ENCODE results near the gene OSBPL5.

OSBPL5 gene

GRCh38 chr11:3049430-3050243, 115.5 kb downstream of the OSBPL5 start:
- DNase-seq: no peak

DNA sequence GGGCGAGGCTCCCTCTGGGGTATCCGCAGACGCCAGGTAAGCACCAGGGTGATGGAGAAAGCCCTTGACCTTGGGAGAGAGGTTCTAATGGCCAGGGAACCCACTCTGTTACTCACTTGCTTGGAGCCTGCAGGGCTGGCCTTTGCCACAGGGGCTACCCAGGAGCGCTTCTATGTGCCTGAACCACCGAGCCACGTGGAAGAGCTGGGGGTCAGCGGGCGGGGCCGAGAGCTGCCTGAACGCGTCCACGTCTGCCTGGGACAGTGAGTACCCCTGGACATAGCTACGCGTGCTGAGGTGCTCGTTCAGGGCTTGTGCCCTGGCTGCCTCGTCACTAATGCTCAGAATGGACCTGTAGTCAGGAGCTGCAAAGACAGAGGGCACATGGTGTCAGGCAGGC, 117.5 kb downstream of the OSBPL5 start:
- DNase-seq: no peak

- no peak for DNase-seq
Measured at GRCh38 chr11:3046641-3047040, 118.5 kb downstream of the OSBPL5 start.

DNA sequence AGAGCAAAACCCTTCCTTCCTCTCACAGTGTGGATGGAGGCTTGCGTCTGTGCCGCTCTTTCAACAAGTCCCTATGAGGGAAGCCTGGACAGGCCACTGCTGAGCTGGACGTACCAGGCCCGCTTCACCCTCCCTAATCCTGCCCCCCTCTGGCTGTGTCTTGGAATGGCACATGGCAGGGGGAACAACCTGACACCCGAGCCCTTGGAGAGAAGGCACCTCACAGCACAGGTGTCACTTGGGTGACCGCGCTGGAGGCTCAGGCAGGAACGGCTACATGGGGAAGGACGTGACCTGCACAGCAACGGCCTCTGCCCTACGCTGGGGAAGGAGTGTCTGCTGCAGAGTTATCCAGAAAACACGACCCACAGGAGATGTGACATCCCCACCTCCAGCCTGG, 118.9 kb downstream of the OSBPL5 start:
- DNase-seq: no peak

- DNase-seq: no peak
Measured at GRCh38 chr11:3044915-3045314, 120.2 kb downstream of the OSBPL5 start.

DNA sequence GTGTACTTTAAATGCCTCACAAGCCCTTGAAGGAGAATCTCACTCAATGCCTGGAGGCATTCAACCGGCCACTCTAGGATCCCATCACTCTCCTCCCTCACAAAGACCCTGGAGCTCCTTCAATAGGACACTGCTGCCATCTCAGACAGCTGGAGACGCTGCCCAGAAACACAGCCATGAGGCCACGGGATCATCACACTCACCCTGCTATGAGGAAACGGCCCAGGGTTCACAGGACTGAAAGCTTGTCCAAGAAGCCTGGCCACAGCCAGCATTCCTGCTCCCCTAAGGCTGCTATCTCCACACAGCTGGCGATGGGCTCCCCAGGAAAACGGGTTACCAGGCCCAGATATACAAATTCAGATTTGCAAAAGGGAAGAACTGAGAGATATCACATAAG, 121.1 kb downstream of the OSBPL5 start:
- DNase-seq: no peak

- DNase-seq: no peak
Measured at GRCh38 chr11:3043315-3043871, 121.7 kb downstream of the OSBPL5 start.

GRCh38 chr11:3042496-3043314, 122.4 kb downstream of the OSBPL5 start:
- DNase-seq: no peak

DNA sequence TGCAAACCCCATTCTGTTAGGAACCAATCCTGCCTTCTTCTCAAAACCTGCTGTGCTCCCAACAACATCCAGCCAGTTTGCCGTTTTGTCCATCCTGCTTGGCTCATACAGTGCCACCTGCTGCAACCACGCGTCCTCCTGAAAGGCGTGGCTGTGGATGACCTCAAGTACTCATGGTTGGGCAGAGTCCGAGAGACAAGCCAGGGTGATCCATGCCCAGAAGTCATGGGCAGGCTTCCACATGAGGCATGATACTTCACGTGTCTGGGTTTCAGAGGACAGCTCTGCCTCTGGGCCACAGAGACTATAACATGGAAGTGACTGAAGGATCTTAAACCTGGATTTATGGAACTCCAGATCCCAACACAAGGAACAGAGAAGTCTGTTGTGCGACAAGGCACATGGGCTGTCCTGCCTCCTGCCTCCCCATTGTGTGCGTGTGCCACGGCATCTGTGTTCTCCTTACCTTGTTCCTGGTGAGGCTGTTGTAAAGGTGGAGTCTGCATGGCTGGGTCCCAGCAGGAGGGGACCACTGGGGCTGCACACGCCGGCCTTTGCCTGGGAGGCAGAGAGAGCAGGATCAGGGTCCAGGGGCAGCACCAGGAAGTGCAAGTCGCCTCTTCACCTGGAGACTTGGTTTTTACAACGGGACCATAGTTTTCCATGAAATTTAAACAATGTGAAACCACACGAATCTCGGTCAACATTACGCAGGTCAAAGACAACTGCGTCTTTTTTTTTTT, 123.2 kb downstream of the OSBPL5 start:
- no peak for DNase-seq

- DNase-seq: no peak
Measured at GRCh38 chr11:3040881-3041280, 124.2 kb downstream of the OSBPL5 start.

DNA sequence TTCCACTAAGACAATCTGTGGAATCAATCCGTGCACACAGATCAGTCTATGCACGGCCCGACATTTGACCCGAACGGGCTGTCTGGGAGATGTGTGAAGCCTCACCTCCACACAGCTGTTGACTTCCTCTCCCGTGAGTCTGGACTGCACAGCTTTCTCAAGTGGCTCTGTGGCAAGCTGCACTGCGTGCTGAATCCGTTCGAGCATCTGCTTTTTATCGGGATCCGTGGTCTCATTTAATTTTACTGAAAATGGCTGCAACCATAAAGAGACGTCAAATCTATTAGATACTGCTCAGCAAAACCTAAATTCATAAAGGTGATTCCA, 127.2 kb downstream of the OSBPL5 start:
- no peak for DNase-seq

All from activated naive CD4-positive, alpha-beta T cell (primary cell).